Liver (tissue), 9 donors: ENCODE measurements around the gene PITPNM3. TPM values are rescaled to one million over a fixed set of nuclear protein-coding genes. Genes with fewer than 3 reads are reported as not detected.

Experiments used
- DNase-seq: peaks from one replicate; pipeline ENCODE4 v3.0.0-alpha.2; 2017; ENCODE audit warnings: low spot score
- H3K27ac ChIP-seq, 2 donors: one replicate each; pipeline ENCODE4 v1.7.0; 2013; ENCODE audit warnings: inconsistent platforms in 2 of 2, low read length in 2 of 2, control low read depth in 1 of 2, low read depth in 1 of 2, mild to moderate bottlenecking in 1 of 2
- H3K27me3 ChIP-seq, 4 donors: one replicate each; pipeline versions ENCODE4 v1.6.1 to v1.7.0; 2013; ENCODE audit warnings: low read length in 3 of 4, inconsistent platforms in 1 of 4, mild to moderate bottlenecking in 1 of 4, moderate library complexity in 1 of 4; ENCODE audit not compliant: control insufficient read depth in 4 of 4, insufficient read depth in 4 of 4
- H3K36me3 ChIP-seq, 4 donors: one replicate each; pipeline versions ENCODE4 v1.6.1 to v1.7.0; 2013; ENCODE audit warnings: low read length in 3 of 4, mild to moderate bottlenecking in 3 of 4, low read depth in 1 of 4, moderate library complexity in 1 of 4; ENCODE audit not compliant: control insufficient read depth in 4 of 4, insufficient read depth in 3 of 4
- H3K4me1 ChIP-seq, 4 donors: one replicate each; pipeline versions ENCODE4 v1.6.1 to v1.7.0; 2013; ENCODE audit warnings: low read length in 3 of 4, mild to moderate bottlenecking in 3 of 4, moderate library complexity in 1 of 4; ENCODE audit not compliant: control insufficient read depth in 4 of 4, insufficient read depth in 4 of 4
- H3K4me3 ChIP-seq, 3 donors: one replicate each; pipeline versions ENCODE4 v1.6.1 to v1.7.0; 2013; ENCODE audit warnings: low read length in 3 of 3, control low read depth in 1 of 3, low read depth in 1 of 3, mild to moderate bottlenecking in 1 of 3
- H3K9ac ChIP-seq, 2 donors: one replicate each; pipeline ENCODE4 v1.7.0; 2013; ENCODE audit warnings: low read length in 2 of 2, mild to moderate bottlenecking in 2 of 2, moderate library complexity in 2 of 2, control low read depth in 1 of 2, low read depth in 1 of 2
- H3K9me3 ChIP-seq, 4 donors: one replicate each; pipeline versions ENCODE4 v1.6.1 to v1.7.0; 2013; ENCODE audit warnings: low read length in 3 of 4; ENCODE audit not compliant: control insufficient read depth in 4 of 4
- EGR1 ChIP-seq, 2 donors: IDR thresholded peaks; 2 replicates each; pipeline ENCODE4 v1.6.1; 2016 to 2018; ENCODE audit warnings: antibody characterized with exemption in 2 of 2, low read depth in 2 of 2
- FOXA1 ChIP-seq: IDR thresholded peaks from 2 replicates; pipeline ENCODE4 v1.6.1; 2016; ENCODE audit warnings: antibody characterized with exemption
- FOXA2 ChIP-seq: IDR thresholded peaks from 2 replicates; pipeline ENCODE4 v1.6.1; 2016; ENCODE audit warnings: antibody characterized with exemption
- GABPA ChIP-seq, 2 donors: IDR thresholded peaks in 1 of 2; conservative IDR thresholded peaks in 1 of 2; 2 replicates each; pipeline ENCODE4 v1.6.1; 2016; ENCODE audit warnings: antibody characterized with exemption in 2 of 2, mild to moderate bottlenecking in 1 of 2, moderate library complexity in 1 of 2
- HNF4A ChIP-seq, 2 donors: conservative IDR thresholded peaks; 2 replicates each; pipeline ENCODE4 v1.6.1; 2016; ENCODE audit warnings: antibody characterized with exemption in 2 of 2, mild to moderate bottlenecking in 2 of 2
- JUND ChIP-seq, 2 donors: IDR thresholded peaks; 2 replicates each; pipeline ENCODE4 v1.6.1; 2016; ENCODE audit warnings: antibody characterized with exemption in 2 of 2
- NR2F2 ChIP-seq: IDR thresholded peaks from 2 replicates; pipeline ENCODE4 v1.6.1; 2016; ENCODE audit warnings: antibody characterized with exemption
- RAD21 ChIP-seq, 2 donors: IDR thresholded peaks; 2 replicates each; pipeline ENCODE4 v1.6.1; 2016; ENCODE audit warnings: antibody characterized with exemption in 2 of 2, mild to moderate bottlenecking in 2 of 2
- RXRA ChIP-seq, 2 donors: IDR thresholded peaks; 2 replicates each; pipeline ENCODE4 v1.6.1; 2017 to 2018; ENCODE audit warnings: antibody characterized with exemption in 2 of 2, mild to moderate bottlenecking in 1 of 2
- YY1 ChIP-seq: IDR thresholded peaks from 2 replicates; pipeline ENCODE4 v1.6.1; 2016; ENCODE audit warnings: antibody characterized with exemption, mild to moderate bottlenecking
- WGBS: extraction: QIAGEN DNeasy Blood & Tissue Kit; methylation state at CpG from one replicate; pipeline ENCODE4 v1.1.7; 2013; 5-methylcytosine and 5-hydroxymethylcytosine counted together
- polyA plus RNA-seq, 2 donors: library from polyadenylated mRNA; stranded (reverse) in 1 of 2; unstranded in 1 of 2; fragments of 200-250 nt in 1 of 2; fragments of >200 nt in 1 of 2; fragmentation: Nextera tagmentation in 1 of 2; extraction: Ambion mirVana in 1 of 2; gene quantifications; one replicate each; pipeline versions ENCODE4 v1.2.1 to v1.2.3, GENCODE V29; 2013 to 2015
- total RNA-seq, 2 donors: library from RNA; depleted of rRNA; stranded (reverse); fragments of >200 nt; gene quantifications; one replicate each; pipeline ENCODE4 v1.2.3, GENCODE V29; 2014
- TF ChIP-seq, protein P1 (sequence below): fragments of 150-350 bp; IDR thresholded peaks from 2 replicates; pipeline ENCODE4 v1.5.1; 2017; ENCODE audit warnings: improper control_type of control experiment, low read depth, low read length; ENCODE audit not compliant: missing input control
- donor health status: healthy.
- donor health status: healthy.
- donor health status: healthy.
- donor health status: healthy.
- donor health status: healthy.

The PITPNM3 gene
- total and polyA plus RNA-seq, 4 donors: 1.5 to 5.0 (median 1.8) TPM

DNA sequence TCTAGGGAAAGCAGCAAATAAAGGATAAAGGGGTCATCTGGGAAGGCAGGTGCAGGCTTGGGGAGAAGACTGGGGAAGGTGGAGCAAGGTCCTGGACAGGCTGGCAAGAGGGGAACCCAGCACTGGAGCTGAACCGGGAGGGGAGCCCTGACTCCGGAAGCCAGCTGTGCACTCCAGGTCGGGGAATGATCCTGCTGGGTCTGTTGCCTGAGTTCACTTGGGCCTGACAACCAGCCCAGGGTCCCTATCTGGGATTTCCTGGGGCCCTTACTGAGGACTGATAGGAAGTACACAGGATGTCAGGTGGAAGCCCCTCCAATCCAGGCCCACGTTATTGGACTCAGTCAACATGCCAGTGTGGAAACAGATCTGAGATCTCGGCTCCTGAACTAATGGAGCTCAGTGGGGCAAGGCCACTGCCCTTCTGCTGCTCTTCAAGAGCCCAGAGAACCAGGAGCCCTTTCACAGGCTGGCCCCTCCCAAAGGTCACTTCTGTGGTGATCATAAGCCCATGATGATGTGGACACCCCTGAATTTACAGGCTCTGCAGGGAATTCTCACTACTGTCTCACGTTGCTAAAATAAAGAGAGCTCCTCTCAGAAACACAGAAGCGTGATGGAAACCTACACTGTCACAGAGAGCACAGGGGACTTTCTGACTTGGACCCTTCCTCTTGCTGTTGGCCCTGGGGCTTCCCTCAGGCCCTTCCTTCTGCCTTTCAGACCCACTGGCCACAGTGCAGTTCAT is 19.9 kb upstream of the PITPNM3 start:
- no peak for DNase-seq
- H3K36me3 ChIP-seq: peaks cover 0 to 11% (median 5%) of the 10 kb centered on the region in 4 donors
- H3K9ac ChIP-seq: no peak overlapping the region
- H3K4me3 ChIP-seq: no peak overlapping the region
- TF ChIP-seq HNF4A (conservative IDR thresholded peaks at IDR 0.05): no peak
- TF ChIP-seq RAD21 (IDR thresholded peaks at IDR 0.05): no peak
- TF ChIP-seq, protein P1, sequence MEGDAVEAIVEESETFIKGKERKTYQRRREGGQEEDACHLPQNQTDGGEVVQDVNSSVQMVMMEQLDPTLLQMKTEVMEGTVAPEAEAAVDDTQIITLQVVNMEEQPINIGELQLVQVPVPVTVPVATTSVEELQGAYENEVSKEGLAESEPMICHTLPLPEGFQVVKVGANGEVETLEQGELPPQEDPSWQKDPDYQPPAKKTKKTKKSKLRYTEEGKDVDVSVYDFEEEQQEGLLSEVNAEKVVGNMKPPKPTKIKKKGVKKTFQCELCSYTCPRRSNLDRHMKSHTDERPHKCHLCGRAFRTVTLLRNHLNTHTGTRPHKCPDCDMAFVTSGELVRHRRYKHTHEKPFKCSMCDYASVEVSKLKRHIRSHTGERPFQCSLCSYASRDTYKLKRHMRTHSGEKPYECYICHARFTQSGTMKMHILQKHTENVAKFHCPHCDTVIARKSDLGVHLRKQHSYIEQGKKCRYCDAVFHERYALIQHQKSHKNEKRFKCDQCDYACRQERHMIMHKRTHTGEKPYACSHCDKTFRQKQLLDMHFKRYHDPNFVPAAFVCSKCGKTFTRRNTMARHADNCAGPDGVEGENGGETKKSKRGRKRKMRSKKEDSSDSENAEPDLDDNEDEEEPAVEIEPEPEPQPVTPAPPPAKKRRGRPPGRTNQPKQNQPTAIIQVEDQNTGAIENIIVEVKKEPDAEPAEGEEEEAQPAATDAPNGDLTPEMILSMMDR: no peak
- TF ChIP-seq NR2F2: no peak
- TF ChIP-seq FOXA1: no peak
- TF ChIP-seq FOXA2: no peak
- TF ChIP-seq EGR1 (IDR thresholded peaks at IDR 0.05; ENCODE audit: low read depth in 2 of 2): no peak
- TF ChIP-seq GABPA (IDR thresholded peaks at IDR 0.05 in 1 of 2, conservative IDR thresholded peaks at IDR 0.05 in 1 of 2): no peak
- no peak for TF ChIP-seq YY1
- TF ChIP-seq JUND (IDR thresholded peaks at IDR 0.05): no peak
- H3K27me3 ChIP-seq: no peaks in the 10 kb centered on the region
- no peak overlapping the region for H3K27ac ChIP-seq
- 91% methylated on average over 7 of the region's 7 CpGs for WGBS
- H3K9me3 ChIP-seq: no peaks in the 10 kb centered on the region
- no peaks in the 10 kb centered on the region for H3K4me1 ChIP-seq

DNA sequence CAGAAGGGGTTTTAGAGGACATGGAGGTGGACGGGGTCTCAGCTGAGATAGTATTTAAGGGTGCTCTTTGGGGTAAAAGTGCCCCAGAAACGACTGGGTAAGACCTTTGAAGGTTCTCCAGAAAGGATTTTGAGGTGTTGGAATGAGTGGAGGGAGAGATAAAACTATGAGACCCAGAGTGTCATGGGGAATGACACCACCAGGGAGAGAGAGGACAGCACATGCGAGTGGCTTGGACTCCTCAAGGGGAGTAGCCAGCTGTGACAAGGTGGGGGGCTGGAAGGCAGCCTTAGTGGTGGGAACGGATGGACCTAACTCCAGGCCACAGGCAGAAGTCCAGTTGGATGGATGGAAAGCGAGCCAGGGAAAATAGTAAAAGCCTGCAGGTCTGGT is 19.2 kb upstream of the PITPNM3 start:
- H3K9ac ChIP-seq: no peak overlapping the region
- no peaks in the 10 kb centered on the region for H3K27me3 ChIP-seq
- H3K27ac ChIP-seq: no peak overlapping the region
- H3K36me3 ChIP-seq: peaks cover 0 to 11% (median 5%) of the 10 kb centered on the region in 4 donors
- no peaks in the 10 kb centered on the region for H3K4me1 ChIP-seq
- WGBS: 82% methylated on average over 5 of the region's 5 CpGs
- no peak overlapping the region for H3K4me3 ChIP-seq
- DNase-seq: no peak
- TF ChIP-seq EGR1 (IDR thresholded peaks at IDR 0.05; ENCODE audit: low read depth in 2 of 2): no peak
- no peaks in the 10 kb centered on the region for H3K9me3 ChIP-seq

DNA sequence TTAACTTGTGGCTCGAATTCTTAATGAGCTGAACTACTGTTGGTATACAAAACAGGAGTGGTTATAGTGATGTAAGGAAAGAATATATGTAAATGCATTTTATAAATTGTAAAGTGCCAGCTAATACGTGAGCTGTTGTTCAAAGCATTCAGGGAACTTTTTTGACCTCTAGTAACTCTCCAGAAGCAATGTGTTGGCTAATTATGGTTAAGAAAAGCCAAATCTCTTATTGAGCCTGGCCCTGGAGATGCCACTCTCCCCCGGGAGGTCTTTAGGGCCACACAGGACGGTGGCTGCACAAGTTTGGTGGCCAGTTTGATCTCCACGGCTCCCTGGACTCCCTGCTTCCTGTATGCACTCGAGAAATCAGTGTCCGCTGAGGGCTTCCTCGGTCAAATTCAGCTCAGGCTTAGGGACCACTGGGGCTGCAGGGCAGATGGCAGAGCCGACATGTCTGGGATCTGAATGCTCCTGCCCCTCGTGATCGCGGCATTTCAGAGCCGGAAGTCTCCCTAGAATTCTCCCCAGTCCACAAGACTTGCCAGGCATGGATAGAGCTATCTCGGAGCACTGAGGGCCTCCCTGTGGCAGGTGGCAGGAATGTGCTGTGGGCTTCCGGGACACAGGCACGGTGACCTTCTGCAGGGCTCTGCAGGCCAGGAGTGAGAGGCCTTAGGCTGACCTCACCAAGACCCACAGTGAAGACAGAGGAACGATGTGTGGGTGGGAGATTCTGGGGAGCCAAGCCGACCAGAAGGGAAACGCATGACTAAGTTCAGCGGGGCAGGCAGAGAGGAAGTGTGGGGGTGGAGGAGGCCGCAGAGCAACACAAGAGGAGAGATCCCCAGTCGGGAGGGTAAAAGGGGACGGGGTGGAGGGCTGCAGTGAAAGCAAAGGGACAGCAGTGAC is 18.6 kb upstream of the PITPNM3 start:
- peak; percentile 53 for TF ChIP-seq NR2F2
- TF ChIP-seq RAD21 (IDR thresholded peaks at IDR 0.05): peak in 1 of 2 donors; percentile 16
- TF ChIP-seq HNF4A (conservative IDR thresholded peaks at IDR 0.05): no peak
- peak in 1 of 2 donors; percentile 28 for TF ChIP-seq RXRA (IDR thresholded peaks at IDR 0.05)
- Histone ChIP-seq H3K27me3 (no peaks in the 10 kb centered on the region), H3K4me3 (no peak overlapping the region), H3K27ac (peak overlapping the region in 1 of 2 donors; percentile 2), H3K9me3 (no peaks in the 10 kb centered on the region), H3K36me3 (peaks cover 0 to 11% (median 5%) of the 10 kb centered on the region in 4 donors), H3K4me1 (no peaks in the 10 kb centered on the region), H3K9ac (no peak overlapping the region)
- no peak for DNase-seq
- WGBS: 61% methylated on average over 23 of the region's 23 CpGs
